SU-DHL-6 (cell line): ENCODE results near the gene RETREG1.

Experiments
- CTCF ChIP-seq: fragments of 200-600 bp; sonication (generic); IDR thresholded peaks from one replicate; pipeline ENCODE4 v1.5.1; 2017; ENCODE audit warnings: antibody characterized with exemption, mild to moderate bottlenecking, low read length, moderate library complexity; ENCODE audit not compliant: insufficient read depth, poor library complexity, severe bottlenecking
- EZH2phosphoT487 ChIP-seq: fragments of 200-600 bp; sonication (generic), shearing (Covaris generic); conservative IDR thresholded peaks from 2 replicates; pipeline ENCODE4 v1.6.1; 2018; ENCODE audit warnings: mild to moderate bottlenecking, antibody characterized with exemption, low read length, moderate library complexity, mixed read lengths

GRCh38 chr5:16542236-16542635, 74.6 kb downstream of the RETREG1 start:
- TF ChIP-seq CTCF (no peak), EZH2phosphoT487 (no peak)
